Cardiac fibroblast (primary cell): ENCODE results near the gene DNAH9.
A peak's percentile ranks its signal among the peaks of the same experiment; 100 is the strongest.

ENCODE experiments used
- DNase-seq, 2 donors: peaks; one replicate each; pipeline versions ENCODE4 v3.0.0 to v3.0.0-alpha.2; 2010; ENCODE audit warnings: low read depth in 2 of 2
- H3K4me3 ChIP-seq, 2 donors: replicated peaks in 1 of 2; 1 replicate in 1 of 2; 2 replicates in 1 of 2; pipeline ENCODE4 v1.5.1; 2011; ENCODE audit warnings: low read depth in 2 of 2, low read length in 2 of 2, mild to moderate bottlenecking in 2 of 2, moderate library complexity in 1 of 2
- CTCF ChIP-seq: IDR thresholded peaks from one replicate; pipeline ENCODE4 v1.5.1; 2011; ENCODE audit warnings: low read depth, mild to moderate bottlenecking, low read length, inconsistent platforms

Gene DNAH9

GRCh38 chr17:11598274-11599221 lies at the start of gene DNAH9:
DNAH9 (plus strand) TSS chr17:11598470; CDS start chr17:11598499, 29 bp downstream.
- DNase-seq: peak; percentile 49 to 55
- peak within 1 kb of the TSS in 1 of 2 donors; percentile 30 for H3K4me3 ChIP-seq
- no peak for TF ChIP-seq CTCF

- no peak for TF ChIP-seq CTCF
- DNase-seq: no peak
- no peak overlapping the region for H3K4me3 ChIP-seq
These were observed 47.8 kb upstream of the DNAH9 start for GRCh38 chr17:11550431-11550830.

GRCh38 chr17:11551442-11551841 lies 46.8 kb upstream of the DNAH9 start:
- DNase-seq: no peak
- no peak overlapping the region for H3K4me3 ChIP-seq
- no peak for TF ChIP-seq CTCF

GRCh38 chr17:11553135-11553534 lies 45.1 kb upstream of the DNAH9 start:
- DNase-seq: no peak
- H3K4me3 ChIP-seq: no peak overlapping the region
- TF ChIP-seq CTCF: no peak

GRCh38 chr17:11554042-11554441 lies 44.2 kb upstream of the DNAH9 start:
- TF ChIP-seq CTCF: no peak

GRCh38 chr17:11554542-11554941 lies 43.7 kb upstream of the DNAH9 start:
- DNase-seq: no peak
- TF ChIP-seq CTCF: no peak
- H3K4me3 ChIP-seq: no peak overlapping the region

More at GRCh38 chr17:11554042-11554441, 44.2 kb upstream of the DNAH9 start:
- DNase-seq: no peak
- H3K4me3 ChIP-seq: no peak overlapping the region
